ENCODE data around the gene ZNF784. TPM values are rescaled to one million over a fixed set of nuclear protein-coding genes. Genes with fewer than 3 reads are reported as not detected.
A peak's percentile ranks its signal among the peaks of the same experiment; 100 is the strongest.

ZNF784 gene
- total and polyA plus RNA-seq, 2 of the 13 experiments (the other 11 are each of a cell fraction or from before 2014, with no cell fraction given), result 4.1 to 4.2 TPM

DNA sequence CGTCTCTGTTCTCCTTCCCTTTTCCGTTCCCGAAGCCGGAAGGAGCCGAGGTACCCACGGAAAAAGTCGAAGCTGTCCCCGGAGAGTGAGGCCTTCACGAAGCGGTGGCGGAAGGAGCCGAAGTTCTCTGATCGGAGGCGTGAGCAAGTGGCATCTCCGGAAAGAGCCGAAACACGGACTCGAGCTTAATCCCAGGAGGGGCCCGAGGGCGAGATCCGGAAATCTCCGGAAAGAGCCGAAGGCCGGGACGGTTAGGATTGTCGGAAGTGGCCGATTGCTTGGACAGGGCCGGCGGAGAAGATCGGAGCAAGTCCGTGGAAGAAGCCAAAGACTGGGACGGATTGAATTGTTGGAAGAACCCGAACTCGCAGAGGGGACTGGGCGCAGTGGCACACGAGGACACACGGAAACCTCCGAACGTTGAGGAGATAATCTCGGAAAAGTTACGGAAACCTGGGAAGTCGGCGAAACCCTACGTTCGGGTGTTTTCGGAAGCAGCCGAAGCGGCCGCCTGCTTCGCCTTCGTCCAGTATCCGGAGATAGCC, 30.0 kb upstream of the ZNF784 start (continued):
- TF ChIP-seq PRMT3 (CRISPR knock-in tag; IDR thresholded peaks at IDR 0.05; ENCODE audit: borderline replicate concordance, low read depth), result no peak
- peak; percentile 3; the same call in 1 of the 2 replicates for TF ChIP-seq TARDBP (CRISPR knock-in tag; IDR thresholded peaks at IDR 0.05)
- peak; percentile 46; the same call in 1 of the 2 replicates for TF ChIP-seq GABPA (IDR thresholded peaks at IDR 0.05; ENCODE audit: low read depth, low read length)
- no peak; the same call in 1 of the 2 replicates for TF ChIP-seq GABPA (CRISPR knock-in tag; IDR thresholded peaks at IDR 0.05; ENCODE audit: low read depth)
- TF ChIP-seq SPEN (CRISPR knock-in tag; IDR thresholded peaks at IDR 0.05; ENCODE audit: low read depth), result no peak
- TF ChIP-seq NONO (IDR thresholded peaks at IDR 0.05), result no peak
- peak; percentile 32; the same call in 1 of the 2 replicates for TF ChIP-seq NONO (CRISPR knock-in tag; conservative IDR thresholded peaks at IDR 0.05)
- TF ChIP-seq, protein P1, sequence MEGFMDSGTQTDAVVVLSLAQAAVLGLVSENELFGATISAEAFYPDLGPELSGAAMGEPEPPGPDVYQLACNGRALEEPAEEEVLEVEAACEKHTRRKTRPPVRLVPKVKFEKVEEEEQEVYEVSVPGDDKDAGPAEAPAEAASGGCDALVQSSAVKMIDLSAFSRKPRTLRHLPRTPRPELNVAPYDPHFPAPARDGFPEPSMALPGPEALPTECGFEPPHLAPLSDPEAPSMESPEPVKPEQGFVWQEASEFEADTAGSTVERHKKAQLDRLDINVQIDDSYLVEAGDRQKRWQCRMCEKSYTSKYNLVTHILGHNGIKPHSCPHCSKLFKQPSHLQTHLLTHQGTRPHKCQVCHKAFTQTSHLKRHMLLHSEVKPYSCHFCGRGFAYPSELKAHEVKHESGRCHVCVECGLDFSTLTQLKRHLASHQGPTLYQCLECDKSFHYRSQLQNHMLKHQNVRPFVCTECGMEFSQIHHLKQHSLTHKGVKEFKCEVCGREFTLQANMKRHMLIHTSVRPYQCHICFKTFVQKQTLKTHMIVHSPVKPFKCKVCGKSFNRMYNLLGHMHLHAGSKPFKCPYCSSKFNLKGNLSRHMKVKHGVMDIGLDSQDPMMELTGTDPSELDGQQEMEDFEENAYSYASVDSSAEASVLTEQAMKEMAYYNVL (CRISPR knock-in tag; IDR thresholded peaks at IDR 0.05; ENCODE audit: borderline replicate concordance), result 0 out of 2 replicates have a peak, but pooled peaks have one; percentile 1
- TF ChIP-seq, protein P2, sequence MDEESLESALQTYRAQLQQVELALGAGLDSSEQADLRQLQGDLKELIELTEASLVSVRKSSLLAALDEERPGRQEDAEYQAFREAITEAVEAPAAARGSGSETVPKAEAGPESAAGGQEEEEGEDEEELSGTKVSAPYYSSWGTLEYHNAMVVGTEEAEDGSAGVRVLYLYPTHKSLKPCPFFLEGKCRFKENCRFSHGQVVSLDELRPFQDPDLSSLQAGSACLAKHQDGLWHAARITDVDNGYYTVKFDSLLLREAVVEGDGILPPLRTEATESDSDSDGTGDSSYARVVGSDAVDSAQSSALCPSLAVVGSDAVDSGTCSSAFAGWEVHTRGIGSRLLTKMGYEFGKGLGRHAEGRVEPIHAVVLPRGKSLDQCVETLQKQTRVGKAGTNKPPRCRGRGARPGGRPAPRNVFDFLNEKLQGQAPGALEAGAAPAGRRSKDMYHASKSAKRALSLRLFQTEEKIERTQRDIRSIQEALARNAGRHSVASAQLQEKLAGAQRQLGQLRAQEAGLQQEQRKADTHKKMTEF (CRISPR knock-in tag; IDR thresholded peaks at IDR 0.05), result no peak
- TF ChIP-seq ETV5 (CRISPR knock-in tag; IDR thresholded peaks at IDR 0.05; ENCODE audit: borderline replicate concordance), result peak; percentile 66; the same call in 1 of the 2 replicates
- TF ChIP-seq, protein P3, sequence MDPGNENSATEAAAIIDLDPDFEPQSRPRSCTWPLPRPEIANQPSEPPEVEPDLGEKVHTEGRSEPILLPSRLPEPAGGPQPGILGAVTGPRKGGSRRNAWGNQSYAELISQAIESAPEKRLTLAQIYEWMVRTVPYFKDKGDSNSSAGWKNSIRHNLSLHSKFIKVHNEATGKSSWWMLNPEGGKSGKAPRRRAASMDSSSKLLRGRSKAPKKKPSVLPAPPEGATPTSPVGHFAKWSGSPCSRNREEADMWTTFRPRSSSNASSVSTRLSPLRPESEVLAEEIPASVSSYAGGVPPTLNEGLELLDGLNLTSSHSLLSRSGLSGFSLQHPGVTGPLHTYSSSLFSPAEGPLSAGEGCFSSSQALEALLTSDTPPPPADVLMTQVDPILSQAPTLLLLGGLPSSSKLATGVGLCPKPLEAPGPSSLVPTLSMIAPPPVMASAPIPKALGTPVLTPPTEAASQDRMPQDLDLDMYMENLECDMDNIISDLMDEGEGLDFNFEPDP (CRISPR knock-in tag; conservative IDR thresholded peaks at IDR 0.05), result no peak
- TF ChIP-seq, protein P4, sequence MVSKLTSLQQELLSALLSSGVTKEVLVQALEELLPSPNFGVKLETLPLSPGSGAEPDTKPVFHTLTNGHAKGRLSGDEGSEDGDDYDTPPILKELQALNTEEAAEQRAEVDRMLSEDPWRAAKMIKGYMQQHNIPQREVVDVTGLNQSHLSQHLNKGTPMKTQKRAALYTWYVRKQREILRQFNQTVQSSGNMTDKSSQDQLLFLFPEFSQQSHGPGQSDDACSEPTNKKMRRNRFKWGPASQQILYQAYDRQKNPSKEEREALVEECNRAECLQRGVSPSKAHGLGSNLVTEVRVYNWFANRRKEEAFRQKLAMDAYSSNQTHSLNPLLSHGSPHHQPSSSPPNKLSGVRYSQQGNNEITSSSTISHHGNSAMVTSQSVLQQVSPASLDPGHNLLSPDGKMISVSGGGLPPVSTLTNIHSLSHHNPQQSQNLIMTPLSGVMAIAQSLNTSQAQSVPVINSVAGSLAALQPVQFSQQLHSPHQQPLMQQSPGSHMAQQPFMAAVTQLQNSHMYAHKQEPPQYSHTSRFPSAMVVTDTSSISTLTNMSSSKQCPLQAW (CRISPR knock-in tag; IDR thresholded peaks at IDR 0.05), result no peak
- TF ChIP-seq ZMAT3 (CRISPR knock-in tag; conservative IDR thresholded peaks at IDR 0.05), result 0 out of 2 replicates have a peak, but pooled peaks have one; percentile 25
- TF ChIP-seq MEF2D (CRISPR knock-in tag; IDR thresholded peaks at IDR 0.05), result peak; percentile 5; the same call in 1 of the 2 replicates
- 0 out of 2 replicates have a peak, but pooled peaks have one; percentile 4 for TF ChIP-seq BRCA1 (CRISPR knock-in tag; IDR thresholded peaks at IDR 0.05)
- TF ChIP-seq, protein P5, sequence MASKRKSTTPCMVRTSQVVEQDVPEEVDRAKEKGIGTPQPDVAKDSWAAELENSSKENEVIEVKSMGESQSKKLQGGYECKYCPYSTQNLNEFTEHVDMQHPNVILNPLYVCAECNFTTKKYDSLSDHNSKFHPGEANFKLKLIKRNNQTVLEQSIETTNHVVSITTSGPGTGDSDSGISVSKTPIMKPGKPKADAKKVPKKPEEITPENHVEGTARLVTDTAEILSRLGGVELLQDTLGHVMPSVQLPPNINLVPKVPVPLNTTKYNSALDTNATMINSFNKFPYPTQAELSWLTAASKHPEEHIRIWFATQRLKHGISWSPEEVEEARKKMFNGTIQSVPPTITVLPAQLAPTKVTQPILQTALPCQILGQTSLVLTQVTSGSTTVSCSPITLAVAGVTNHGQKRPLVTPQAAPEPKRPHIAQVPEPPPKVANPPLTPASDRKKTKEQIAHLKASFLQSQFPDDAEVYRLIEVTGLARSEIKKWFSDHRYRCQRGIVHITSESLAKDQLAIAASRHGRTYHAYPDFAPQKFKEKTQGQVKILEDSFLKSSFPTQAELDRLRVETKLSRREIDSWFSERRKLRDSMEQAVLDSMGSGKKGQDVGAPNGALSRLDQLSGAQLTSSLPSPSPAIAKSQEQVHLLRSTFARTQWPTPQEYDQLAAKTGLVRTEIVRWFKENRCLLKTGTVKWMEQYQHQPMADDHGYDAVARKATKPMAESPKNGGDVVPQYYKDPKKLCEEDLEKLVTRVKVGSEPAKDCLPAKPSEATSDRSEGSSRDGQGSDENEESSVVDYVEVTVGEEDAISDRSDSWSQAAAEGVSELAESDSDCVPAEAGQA (IDR thresholded peaks at IDR 0.05; ENCODE audit: low read depth), result no peak
- TF ChIP-seq, protein P5 (CRISPR knock-in tag; IDR thresholded peaks at IDR 0.05; ENCODE audit: borderline replicate concordance), result no peak

Data from HepG2 (cell line).